GM21528 (cell line): ENCODE data around the gene RCAN1.
"Not testable (repeated sequence)": the region's sequence is repeated elsewhere in the genome, so short reads cannot be mapped to it uniquely, and the experiment has no call there.

Source experiments
- ATAC-seq: cut with Tn5 transposase; IDR thresholded peaks from one replicate; pipeline ENCODE4 v1.9.1; 2021; ENCODE audit warnings: mild to moderate bottlenecking, moderate library complexity; ENCODE audit not compliant: unreplicated experiment, low FRiP score

Gene RCAN1

GRCh38 chr21:34467333-34467732 is 147.6 kb downstream of the RCAN1 start:
- not testable (repeated sequence) for ATAC-seq
